G401 (cell line): Measurements from ENCODE around the gene SEPTIN12. TPM values are rescaled to one million over a fixed set of nuclear protein-coding genes. Genes with fewer than 3 reads are reported as not detected.

Experiments used
- DNase-seq: peaks from one replicate; pipeline ENCODE4 v3.0.0-alpha.2; 2015; ENCODE audit warnings: low spot score
- in situ Hi-C: cut with HindIII; loops from 2 replicates; pipeline ENCODE4 v1.10.0; 2016; ENCODE audit warnings: low sequenced_read_pairs, mixed read lengths
- total RNA-seq: library from RNA; depleted of rRNA; stranded (reverse); fragments of >200 nt; shearing (Covaris generic); gene quantifications from 2 replicates; pipeline ENCODE4 v1.2.3, GENCODE V29; 2014; rRNA removed

SEPTIN12 gene, protein sequence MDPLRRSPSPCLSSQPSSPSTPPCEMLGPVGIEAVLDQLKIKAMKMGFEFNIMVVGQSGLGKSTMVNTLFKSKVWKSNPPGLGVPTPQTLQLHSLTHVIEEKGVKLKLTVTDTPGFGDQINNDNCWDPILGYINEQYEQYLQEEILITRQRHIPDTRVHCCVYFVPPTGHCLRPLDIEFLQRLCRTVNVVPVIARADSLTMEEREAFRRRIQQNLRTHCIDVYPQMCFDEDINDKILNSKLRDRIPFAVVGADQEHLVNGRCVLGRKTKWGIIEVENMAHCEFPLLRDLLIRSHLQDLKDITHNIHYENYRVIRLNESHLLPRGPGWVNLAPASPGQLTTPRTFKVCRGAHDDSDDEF
- not detected in 2 replicates for total RNA-seq

DNA sequence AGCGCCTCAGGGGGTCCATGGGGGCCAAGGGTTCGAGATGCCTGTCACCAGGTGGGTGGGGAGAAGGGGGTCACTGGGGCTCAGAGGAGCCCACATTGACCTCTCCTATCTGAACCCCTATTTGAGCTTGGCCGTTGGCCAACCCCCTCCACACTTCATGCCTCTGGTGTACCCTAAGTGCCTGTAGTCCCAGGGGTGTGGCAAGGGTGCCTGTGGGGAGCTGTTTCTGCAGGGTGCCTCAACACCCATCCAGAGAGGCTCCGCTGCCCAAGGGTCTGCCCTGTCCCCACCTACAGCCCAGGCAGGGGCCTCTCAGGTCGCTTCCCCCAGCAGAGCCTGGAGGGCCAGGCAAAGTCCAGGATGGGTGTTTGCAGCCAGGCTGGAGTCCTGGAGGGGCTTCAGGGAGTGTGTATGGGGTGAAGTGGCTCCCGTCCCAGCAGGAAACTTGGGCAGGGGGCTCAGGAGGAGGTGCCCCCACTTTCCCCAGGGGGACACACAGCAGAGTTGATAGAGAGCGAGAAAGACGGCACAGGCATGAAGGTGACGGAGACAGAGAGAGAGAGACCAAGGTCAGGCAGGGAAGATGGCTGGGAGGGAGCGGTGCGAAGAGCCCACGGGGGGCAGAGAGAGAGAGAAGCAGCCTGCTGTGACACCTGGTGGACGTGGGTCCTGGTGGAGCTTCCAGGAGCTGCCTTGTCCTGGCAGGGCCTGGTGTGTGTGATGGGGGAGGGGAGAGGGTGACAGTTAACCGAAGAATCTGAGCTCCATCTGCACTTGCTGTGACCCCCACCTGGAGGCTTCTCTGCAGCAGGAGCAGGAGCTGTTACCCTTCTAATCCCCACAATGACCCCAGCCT, at the start of gene SEPTIN12:
SEPTIN12 (minus strand) TSS at position 719 of the 856 bp plus-strand sequence; CDS start at position 19, 700 bp downstream.
- in situ Hi-C loops: no loop called here
- DNase-seq: no peak

DNA sequence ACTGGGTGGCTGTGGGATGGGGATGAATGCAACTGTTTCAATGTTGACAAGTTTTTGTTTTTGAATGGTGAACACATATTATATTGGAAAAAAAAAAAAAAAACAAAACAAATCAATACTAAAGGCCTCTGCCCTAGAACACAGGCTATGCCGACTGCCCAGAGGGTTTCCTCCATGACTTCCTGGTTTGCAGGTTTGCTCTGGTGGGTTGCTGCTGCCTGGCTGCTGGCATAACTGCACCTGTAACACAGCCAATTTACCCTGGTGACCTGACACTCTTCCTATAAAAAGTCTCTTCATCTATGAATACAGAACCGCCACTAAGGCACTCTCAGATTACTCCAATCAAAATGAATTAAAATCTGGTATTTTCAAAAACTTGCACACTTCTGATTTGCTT, 48.6 kb upstream of the SEPTIN12 start:
- in situ Hi-C loops: loop anchor here (10.0 kb wide), 1 partner anchor 112 kb away; no protein-coding TSS in a partner anchor
- DNase-seq: no peak

DNA sequence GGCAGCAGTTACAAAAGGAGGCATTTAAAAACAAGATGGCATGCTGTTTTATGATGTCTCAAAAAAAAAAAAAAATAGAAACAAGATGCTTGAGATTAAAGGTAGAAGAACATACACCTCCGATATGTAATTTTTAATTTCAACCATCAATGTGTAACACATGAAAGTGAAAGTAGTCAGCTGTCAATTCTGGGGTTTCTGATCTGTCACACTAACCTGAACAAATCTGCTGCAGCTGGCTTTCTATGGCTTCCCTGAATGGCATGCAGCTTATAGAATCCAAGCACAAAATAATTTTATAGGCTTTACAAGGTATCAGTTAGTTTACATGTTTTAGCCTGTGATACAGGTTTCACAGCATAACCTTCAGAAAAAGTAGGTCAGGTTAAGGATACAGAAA, 45.4 kb upstream of the SEPTIN12 start:
- in situ Hi-C loops: loop anchor here (10.0 kb wide), 1 partner anchor 109 kb away; no protein-coding TSS in a partner anchor
- no peak for DNase-seq

GRCh38 chr16:4832698-4833343, 44.7 kb upstream of the SEPTIN12 start:
- in situ Hi-C loops: loop anchor here (10.0 kb wide), 1 partner anchor 108 kb away; no protein-coding TSS in a partner anchor
- DNase-seq: no peak

GRCh38 chr16:4831616-4832015, 43.5 kb upstream of the SEPTIN12 start:
- in situ Hi-C loops: loop anchor here (10.0 kb wide), 1 partner anchor 107 kb away; no protein-coding TSS in a partner anchor
- no peak for DNase-seq

DNA sequence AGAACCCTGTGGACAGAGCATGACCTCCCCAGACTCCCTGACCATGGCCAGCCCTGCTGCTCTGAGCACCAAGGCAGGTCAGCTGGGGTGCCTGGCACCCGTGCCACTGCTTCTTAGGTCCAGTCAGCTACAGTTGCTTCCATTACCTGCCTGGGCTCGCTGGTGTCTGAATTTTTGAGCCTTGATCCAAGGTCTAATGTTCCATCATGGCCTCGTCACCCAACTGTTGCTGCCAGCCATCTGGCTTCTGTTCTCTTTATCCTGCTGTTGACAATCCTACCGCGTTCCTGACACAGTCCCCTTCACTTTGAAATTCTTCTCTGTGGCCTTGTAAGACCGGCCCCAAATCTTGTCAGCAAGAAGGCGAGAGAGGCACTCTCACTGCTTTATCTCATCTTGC, 42.3 kb upstream of the SEPTIN12 start:
- DNase-seq: no peak
- in situ Hi-C loops: loop anchor here (10.0 kb wide), 1 partner anchor 106 kb away; no protein-coding TSS in a partner anchor

GRCh38 chr16:4828567-4829321, 40.6 kb upstream of the SEPTIN12 start:
- in situ Hi-C loops: no loop called here
- DNase-seq: no peak

- DNase-seq: no peak
These were observed 38.8 kb upstream of the SEPTIN12 start for GRCh38 chr16:4826980-4827379.

DNA sequence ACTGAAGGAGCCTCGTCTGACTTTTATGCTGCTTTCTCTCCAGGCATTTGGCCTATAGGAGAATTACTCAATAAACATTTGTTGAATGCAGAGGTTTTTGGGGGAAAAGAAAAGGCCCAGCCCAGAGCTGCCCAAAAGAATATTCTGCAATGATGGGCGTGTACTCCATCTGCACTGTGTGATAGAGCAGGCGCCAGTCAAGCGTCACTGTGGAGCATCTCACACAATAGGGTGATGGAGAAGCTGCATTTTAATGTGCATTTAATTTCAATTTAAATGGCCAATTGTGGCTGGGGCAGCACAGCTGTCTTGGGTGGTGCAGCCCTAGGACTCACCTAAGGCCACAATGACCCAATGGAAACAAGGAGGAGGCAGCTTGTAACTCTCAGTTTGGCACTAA, 38.4 kb upstream of the SEPTIN12 start:
- in situ Hi-C loops: no loop called here
- DNase-seq: no peak

More at GRCh38 chr16:4826980-4827379, 38.8 kb upstream of the SEPTIN12 start:
- in situ Hi-C loops: no loop called here

DNA sequence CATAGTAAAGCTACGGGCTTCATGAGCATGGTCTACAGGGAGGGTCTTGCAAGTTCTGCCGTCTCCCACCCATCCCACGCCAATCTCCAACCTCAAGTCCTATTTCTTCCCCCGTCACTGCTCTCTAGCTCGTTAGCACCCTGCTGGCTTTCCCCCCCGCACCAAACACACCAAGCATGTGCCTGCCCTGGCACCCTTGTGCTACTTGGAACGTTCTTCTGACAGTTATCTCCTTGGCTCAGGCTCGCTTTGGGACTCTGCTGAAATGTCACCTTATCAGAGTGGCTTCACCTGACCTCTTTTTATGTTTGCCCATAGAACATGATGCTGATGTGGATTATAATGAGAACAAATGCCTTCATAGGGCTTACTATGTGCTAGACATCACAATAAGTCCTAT, 37.1 kb upstream of the SEPTIN12 start:
- in situ Hi-C loops: no loop called here
- no peak for DNase-seq

GRCh38 chr16:4820652-4821051, 32.5 kb upstream of the SEPTIN12 start:
- DNase-seq: no peak
- in situ Hi-C loops: no loop called here

- no peak for DNase-seq
- in situ Hi-C loops: no loop called here
These were observed 26.5 kb upstream of the SEPTIN12 start for GRCh38 chr16:4814542-4815173.

DNA sequence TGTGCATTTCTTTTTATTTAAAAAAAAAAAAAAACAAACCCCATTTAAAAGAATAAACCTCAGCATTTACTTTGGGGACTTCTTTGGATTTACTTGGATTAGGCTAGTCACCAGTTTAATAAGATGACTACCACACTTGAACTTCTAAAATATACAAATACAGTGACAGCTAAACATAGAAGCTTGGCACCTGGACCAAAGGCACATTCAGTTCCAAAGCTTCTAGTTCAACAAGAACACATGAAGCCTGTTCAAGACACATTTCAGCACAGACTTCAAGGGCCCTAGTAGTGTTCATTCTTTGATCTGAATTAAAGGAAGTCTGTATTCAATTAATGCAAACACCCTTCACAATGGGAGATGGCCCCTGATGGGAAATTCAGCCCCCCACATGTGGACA, 25.9 kb upstream of the SEPTIN12 start:
- no peak for DNase-seq

DNA sequence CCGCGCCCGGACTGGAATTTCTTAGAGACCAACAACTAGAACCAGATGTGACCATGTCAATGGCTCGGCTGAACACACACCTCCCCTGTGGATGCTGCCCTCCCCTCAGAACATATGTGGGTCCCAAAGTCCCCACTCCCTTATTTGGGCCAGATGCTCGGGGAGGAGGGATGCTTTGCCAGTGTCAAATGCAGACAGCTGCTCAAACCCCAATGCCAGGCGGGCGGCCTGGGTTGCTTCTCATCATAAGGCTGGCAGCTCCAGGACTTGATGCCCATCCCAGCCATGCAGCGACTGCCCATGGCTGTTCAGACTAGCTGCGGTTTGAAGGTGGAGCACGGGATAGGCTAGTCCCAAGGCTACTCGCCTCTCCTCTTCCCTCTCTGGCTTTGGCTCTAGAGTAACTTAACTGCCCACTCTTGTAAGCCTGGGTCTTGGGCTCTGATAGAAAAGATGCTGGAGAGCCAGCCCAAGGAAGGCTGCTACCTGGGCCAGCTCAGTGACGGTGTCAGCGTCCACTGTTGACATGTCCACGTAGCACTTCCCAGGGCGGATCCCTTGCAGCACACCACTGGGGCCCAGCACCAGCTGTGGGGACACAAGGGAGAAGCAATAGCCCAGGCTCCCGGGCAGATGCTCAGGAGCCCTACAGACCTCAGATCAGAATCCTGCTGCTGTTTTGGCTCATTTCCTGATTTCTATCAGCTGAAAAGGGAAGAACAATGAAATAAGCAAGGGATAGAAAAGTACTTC, 25.3 kb upstream of the SEPTIN12 start:
- in situ Hi-C loops: no loop called here
- no peak for DNase-seq

More for the DNA sequence above, 25.9 kb upstream of the SEPTIN12 start:
- in situ Hi-C loops: no loop called here

- in situ Hi-C loops: no loop called here
These were observed 23.6 kb upstream of the SEPTIN12 start for GRCh38 chr16:4811773-4812172.

DNA sequence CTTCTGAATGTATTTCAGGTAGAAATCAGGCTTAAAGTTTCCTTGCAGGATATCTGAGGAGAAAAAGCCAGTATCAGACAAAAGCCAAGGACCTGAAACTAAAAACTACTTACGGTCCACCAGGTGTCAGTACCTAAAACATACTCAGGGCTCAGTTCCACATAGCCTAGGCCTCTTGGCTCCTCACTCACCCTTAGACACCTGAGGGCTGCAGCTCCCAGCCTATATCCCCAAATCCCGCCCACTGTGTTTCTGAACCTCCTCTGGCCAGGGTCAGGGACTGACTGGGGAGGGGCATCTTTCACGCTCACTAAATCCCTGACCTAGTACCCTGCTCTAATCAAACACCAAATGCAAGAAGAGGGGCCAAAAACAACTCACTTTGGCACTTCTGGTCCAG, 23.1 kb upstream of the SEPTIN12 start:
- DNase-seq: no peak
- in situ Hi-C loops: no loop called here

More at GRCh38 chr16:4811773-4812172, 23.6 kb upstream of the SEPTIN12 start:
- DNase-seq: no peak

DNA sequence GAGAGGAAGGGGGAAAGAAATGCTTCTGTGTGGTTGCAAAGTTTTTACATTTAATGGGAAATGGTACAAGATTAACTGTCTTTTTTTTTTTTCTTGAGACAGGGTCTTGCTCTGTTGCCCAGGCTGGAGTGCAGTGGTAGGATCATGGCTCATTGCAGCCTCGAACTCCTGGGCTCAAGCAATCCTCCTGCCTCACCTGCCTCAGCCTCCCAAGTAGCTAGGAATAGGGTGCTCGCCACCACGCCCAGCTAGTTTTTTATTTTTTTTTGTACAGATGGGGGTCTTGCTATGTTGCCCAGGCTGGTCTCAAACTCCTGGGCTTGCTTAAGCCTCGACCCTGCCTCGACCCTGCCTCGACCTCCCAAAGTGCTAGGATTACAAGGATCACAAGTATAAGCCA, 18.1 kb upstream of the SEPTIN12 start:
- in situ Hi-C loops: no loop called here
- no peak for DNase-seq

- in situ Hi-C loops: no loop called here
- DNase-seq: peak; percentile 16
These were observed 17.1 kb upstream of the SEPTIN12 start for GRCh38 chr16:4805231-4805630.
